ENCODE results near the gene FNIP1. TPM values are rescaled to one million over a fixed set of nuclear protein-coding genes. Genes with fewer than 3 reads are reported as not detected.

FNIP1 gene
- total RNA-seq, 1 experiment from 2014 or later: 16.4 TPM

DNA sequence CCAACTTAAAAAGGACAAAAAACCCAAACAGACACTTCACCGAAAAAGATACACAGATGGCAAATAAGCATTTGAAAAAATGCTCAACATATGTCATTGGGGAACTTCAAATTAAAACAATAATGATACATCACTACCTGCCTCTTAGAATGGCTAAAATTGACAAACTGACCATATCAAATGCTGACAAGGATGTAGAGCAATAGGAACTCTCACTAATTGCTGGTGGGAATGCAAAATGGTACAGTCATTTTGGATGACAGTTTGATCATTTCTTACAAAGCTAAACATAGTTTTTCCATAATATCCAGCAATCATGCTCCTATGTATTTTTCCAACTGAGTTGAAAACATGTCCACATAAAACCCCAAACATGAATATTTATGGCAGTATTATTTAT lies 102.9 kb downstream of the FNIP1 start:
- Histone ChIP-seq H2AFZ (ENCODE audit: low read depth, low read length, poor library complexity, severe bottlenecking) (no peak overlapping the region), H3K4me3 (replicated peaks in 1 of 2; ENCODE audit: low read depth in 1 of 2, low read length in 2 of 2) (no peak overlapping the region), H3K36me3 (ENCODE audit: control insufficient read depth in 1 of 2, insufficient read depth in 2 of 2, low read length in 2 of 2) (no peaks in the 10 kb centered on the region), H3K9me3 (ENCODE audit: control insufficient read depth in 1 of 2, insufficient read depth in 1 of 2, low read depth in 1 of 2, low read length in 2 of 2) (no peaks in the 10 kb centered on the region; a peak in 1 of 4 replicates), H3K4me2 (ENCODE audit: low read length) (no peak overlapping the region), H3K9me2 (ENCODE audit: insufficient read depth) (no peaks in the 10 kb centered on the region), H3K4me1 (ENCODE audit: control insufficient read depth in 1 of 2, insufficient read depth in 2 of 2, low read length in 2 of 2) (no peaks in the 10 kb centered on the region), H3K27ac (ENCODE audit: low read depth, low read length) (no peak overlapping the region), H3K79me2 (ENCODE audit: insufficient read depth, low read length) (no peaks in the 10 kb centered on the region), H4K20me1 (ENCODE audit: insufficient read depth) (no peaks in the 10 kb centered on the region), H3K9ac (ENCODE audit: low read length) (no peak overlapping the region), H3K27me3 (ENCODE audit: insufficient read depth, low read length) (no peaks in the 10 kb centered on the region)
- no peak for DNase-seq (ENCODE audit: low read depth, low spot score)
- ChIA-PET RAD21 (ENCODE audit: low non-redundant PET in 1 of 2, low total read pairs in 2 of 2, uncharacterized antibody in 2 of 2, unreplicated experiment in 2 of 2) (no interaction called here), POLR2A (no interaction called here), CTCF (no interaction called here)
- no peak for ATAC-seq
- BruUV-seq (replicated peaks): no TSS peak
- TF ChIP-seq FOSL1 (IDR thresholded peaks at IDR 0.05; ENCODE audit: low read depth) (no peak), JUND (IDR thresholded peaks at IDR 0.05) (no peak)
- TF ChIP-seq, protein P1, sequence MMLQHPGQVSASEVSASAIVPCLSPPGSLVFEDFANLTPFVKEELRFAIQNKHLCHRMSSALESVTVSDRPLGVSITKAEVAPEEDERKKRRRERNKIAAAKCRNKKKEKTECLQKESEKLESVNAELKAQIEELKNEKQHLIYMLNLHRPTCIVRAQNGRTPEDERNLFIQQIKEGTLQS (IDR thresholded peaks at IDR 0.05): no peak
- intact Hi-C loops (cut with micrococcal nuclease): no loop called here

DNA sequence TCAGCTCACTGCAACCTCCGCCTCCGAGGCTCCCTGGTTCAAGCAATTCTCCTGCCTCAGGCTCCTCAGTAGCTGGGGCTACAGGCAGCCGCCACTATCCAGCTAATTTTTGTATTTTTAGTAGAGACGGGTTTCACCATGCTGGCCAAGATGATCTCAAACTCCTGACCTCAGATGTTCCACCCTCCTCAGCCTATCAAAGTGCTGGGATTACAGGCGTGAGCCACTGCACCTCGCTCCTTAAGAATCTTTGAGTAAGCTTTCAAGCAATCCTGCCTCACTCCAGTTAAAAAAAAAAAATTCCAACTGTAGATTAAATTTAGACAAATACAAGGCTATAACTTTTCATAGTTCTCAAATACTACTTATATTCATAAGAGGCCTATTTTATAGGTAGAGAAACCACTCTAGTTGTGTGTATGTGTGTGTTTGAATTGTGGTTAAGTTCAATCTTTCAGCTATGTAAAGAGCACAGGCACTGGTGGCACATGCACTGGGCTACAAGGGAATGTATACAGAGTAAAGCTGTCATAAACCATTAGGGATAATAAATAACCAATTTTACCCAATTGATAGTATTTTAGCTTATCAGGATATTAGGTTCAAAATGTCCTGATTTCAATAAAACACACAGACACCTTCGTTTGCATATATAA lies 111.2 kb downstream of the FNIP1 start:
- BruUV-seq (replicated peaks): no TSS peak
- POLR2A ChIA-PET: no interaction called here
- TF ChIP-seq EGR1 (IDR thresholded peaks at IDR 0.05; ENCODE audit: low read depth) (no peak), EZH2 (IDR thresholded peaks at IDR 0.05) (no peak), EZH2phosphoT487 (IDR thresholded peaks at IDR 0.05; ENCODE audit: borderline replicate concordance) (no peak), CEBPB (IDR thresholded peaks at IDR 0.05; ENCODE audit: low read depth) (no peak), POLR2AphosphoS5 (IDR thresholded peaks at IDR 0.05; ENCODE audit: low read depth, low read length) (no peak), TCF7L2 (IDR thresholded peaks at IDR 0.05; ENCODE audit: borderline replicate concordance, extremely low read depth, insufficient read depth, insufficient read length) (no peak), SRF (IDR thresholded peaks at IDR 0.05; ENCODE audit: low read depth) (no peak), YY1 (IDR thresholded peaks at IDR 0.05; ENCODE audit: extremely low read depth, insufficient replicate concordance, low read depth, low read length) (no peak), ELF1 (IDR thresholded peaks at IDR 0.05; ENCODE audit: borderline replicate concordance, low read depth) (no peak), CBX3 (IDR thresholded peaks at IDR 0.05; ENCODE audit: low read depth) (no peak), SP1 (IDR thresholded peaks at IDR 0.05; ENCODE audit: low read depth) (no peak), FOSL1 (IDR thresholded peaks at IDR 0.05; ENCODE audit: low read depth) (no peak)
- TF ChIP-seq, protein P2, sequence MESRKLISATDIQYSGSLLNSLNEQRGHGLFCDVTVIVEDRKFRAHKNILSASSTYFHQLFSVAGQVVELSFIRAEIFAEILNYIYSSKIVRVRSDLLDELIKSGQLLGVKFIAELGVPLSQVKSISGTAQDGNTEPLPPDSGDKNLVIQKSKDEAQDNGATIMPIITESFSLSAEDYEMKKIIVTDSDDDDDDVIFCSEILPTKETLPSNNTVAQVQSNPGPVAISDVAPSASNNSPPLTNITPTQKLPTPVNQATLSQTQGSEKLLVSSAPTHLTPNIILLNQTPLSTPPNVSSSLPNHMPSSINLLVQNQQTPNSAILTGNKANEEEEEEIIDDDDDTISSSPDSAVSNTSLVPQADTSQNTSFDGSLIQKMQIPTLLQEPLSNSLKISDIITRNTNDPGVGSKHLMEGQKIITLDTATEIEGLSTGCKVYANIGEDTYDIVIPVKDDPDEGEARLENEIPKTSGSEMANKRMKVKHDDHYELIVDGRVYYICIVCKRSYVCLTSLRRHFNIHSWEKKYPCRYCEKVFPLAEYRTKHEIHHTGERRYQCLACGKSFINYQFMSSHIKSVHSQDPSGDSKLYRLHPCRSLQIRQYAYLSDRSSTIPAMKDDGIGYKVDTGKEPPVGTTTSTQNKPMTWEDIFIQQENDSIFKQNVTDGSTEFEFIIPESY (IDR thresholded peaks at IDR 0.05; ENCODE audit: extremely low read depth, insufficient replicate concordance, low read length): no peak
- TF ChIP-seq, protein P3, sequence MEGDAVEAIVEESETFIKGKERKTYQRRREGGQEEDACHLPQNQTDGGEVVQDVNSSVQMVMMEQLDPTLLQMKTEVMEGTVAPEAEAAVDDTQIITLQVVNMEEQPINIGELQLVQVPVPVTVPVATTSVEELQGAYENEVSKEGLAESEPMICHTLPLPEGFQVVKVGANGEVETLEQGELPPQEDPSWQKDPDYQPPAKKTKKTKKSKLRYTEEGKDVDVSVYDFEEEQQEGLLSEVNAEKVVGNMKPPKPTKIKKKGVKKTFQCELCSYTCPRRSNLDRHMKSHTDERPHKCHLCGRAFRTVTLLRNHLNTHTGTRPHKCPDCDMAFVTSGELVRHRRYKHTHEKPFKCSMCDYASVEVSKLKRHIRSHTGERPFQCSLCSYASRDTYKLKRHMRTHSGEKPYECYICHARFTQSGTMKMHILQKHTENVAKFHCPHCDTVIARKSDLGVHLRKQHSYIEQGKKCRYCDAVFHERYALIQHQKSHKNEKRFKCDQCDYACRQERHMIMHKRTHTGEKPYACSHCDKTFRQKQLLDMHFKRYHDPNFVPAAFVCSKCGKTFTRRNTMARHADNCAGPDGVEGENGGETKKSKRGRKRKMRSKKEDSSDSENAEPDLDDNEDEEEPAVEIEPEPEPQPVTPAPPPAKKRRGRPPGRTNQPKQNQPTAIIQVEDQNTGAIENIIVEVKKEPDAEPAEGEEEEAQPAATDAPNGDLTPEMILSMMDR (IDR thresholded peaks at IDR 0.05 in 2 of 3, conservative IDR thresholded peaks at IDR 0.05 in 1 of 3; ENCODE audit: borderline replicate concordance in 1 of 3, insufficient read depth in 1 of 3, low read depth in 2 of 3, low read length in 2 of 3): no peak

More for the DNA sequence above, 111.2 kb downstream of the FNIP1 start:
- intact Hi-C loops (cut with micrococcal nuclease): no loop called here
- DNase-seq (ENCODE audit: low read depth, low spot score) (no peak), ATAC-seq (no peak)
- H3K79me2 ChIP-seq (ENCODE audit: insufficient read depth, low read length): no peaks in the 10 kb centered on the region
- H3K9me2 ChIP-seq (ENCODE audit: insufficient read depth): no peaks in the 10 kb centered on the region
- ChIA-PET RAD21 (ENCODE audit: low non-redundant PET in 1 of 2, low total read pairs in 2 of 2, uncharacterized antibody in 2 of 2, unreplicated experiment in 2 of 2) (no interaction called here), CTCF (no interaction called here)
- H2AFZ ChIP-seq (ENCODE audit: low read depth, low read length, poor library complexity, severe bottlenecking): no peak overlapping the region
- peaks cover 0 to 4% of the 10 kb centered on the region in 2 experiments; a peak in 1 of 4 replicates for H3K4me1 ChIP-seq (ENCODE audit: control insufficient read depth in 1 of 2, insufficient read depth in 2 of 2, low read length in 2 of 2)
- H3K9me3 ChIP-seq (ENCODE audit: control insufficient read depth in 1 of 2, insufficient read depth in 1 of 2, low read depth in 1 of 2, low read length in 2 of 2): no peaks in the 10 kb centered on the region
- H3K27ac ChIP-seq (ENCODE audit: low read depth, low read length): no peak overlapping the region
- no peaks in the 10 kb centered on the region for H3K27me3 ChIP-seq (ENCODE audit: insufficient read depth, low read length)
- H3K9ac ChIP-seq (ENCODE audit: low read length): no peak overlapping the region
- no peaks in the 10 kb centered on the region for H4K20me1 ChIP-seq (ENCODE audit: insufficient read depth)
- no peak overlapping the region for H3K4me3 ChIP-seq (replicated peaks in 1 of 2; ENCODE audit: low read depth in 1 of 2, low read length in 2 of 2)
- H3K36me3 ChIP-seq (ENCODE audit: control insufficient read depth in 1 of 2, insufficient read depth in 2 of 2, low read length in 2 of 2): no peaks in the 10 kb centered on the region
- no peak overlapping the region for H3K4me2 ChIP-seq (ENCODE audit: low read length)

All from HCT116 (cell line).